ENCODE results near the gene CADM2.

CADM2 gene

GRCh38 chr3:84985795-84986194 lies 27.0 kb downstream of the CADM2 start:
- no peak for DNase-seq

GRCh38 chr3:84987706-84988504 lies 29.1 kb downstream of the CADM2 start:
- no peak for DNase-seq

- DNase-seq: no peak
Measured at GRCh38 chr3:84989102-84989501, 30.3 kb downstream of the CADM2 start.

- DNase-seq: no peak
Measured at GRCh38 chr3:84991422-84991900, 32.7 kb downstream of the CADM2 start.

- no peak for DNase-seq
Measured at GRCh38 chr3:84993956-84994355, 35.2 kb downstream of the CADM2 start.

GRCh38 chr3:84998545-84998944 lies 39.8 kb downstream of the CADM2 start:
- no peak for DNase-seq

- no peak for DNase-seq
Measured at GRCh38 chr3:85003479-85003878, 44.7 kb downstream of the CADM2 start.

GRCh38 chr3:85004147-85004546 lies 45.4 kb downstream of the CADM2 start:
- DNase-seq: no peak

GRCh38 chr3:85005946-85006345 lies 47.2 kb downstream of the CADM2 start:
- DNase-seq: no peak

- no peak for DNase-seq
Measured at GRCh38 chr3:85007195-85008094, 48.7 kb downstream of the CADM2 start.

- no peak for DNase-seq
Measured at GRCh38 chr3:85020828-85021227, 62.0 kb downstream of the CADM2 start.

GRCh38 chr3:85030052-85030451 lies 71.3 kb downstream of the CADM2 start:
- no peak for DNase-seq

- DNase-seq: no peak
Measured at GRCh38 chr3:85037203-85037602, 78.4 kb downstream of the CADM2 start.

- DNase-seq: no peak
Measured at GRCh38 chr3:85041001-85041400, 82.2 kb downstream of the CADM2 start.

GRCh38 chr3:85041562-85042055 lies 82.8 kb downstream of the CADM2 start:
- no peak for DNase-seq

- no peak for DNase-seq
Measured at GRCh38 chr3:85050821-85051220, 92.0 kb downstream of the CADM2 start.

GRCh38 chr3:85051786-85052185 lies 93.0 kb downstream of the CADM2 start:
- no peak for DNase-seq

- no peak for DNase-seq
Measured at GRCh38 chr3:85053626-85054025, 94.8 kb downstream of the CADM2 start.

- no peak for DNase-seq
Measured at GRCh38 chr3:85054579-85054978, 95.8 kb downstream of the CADM2 start.

- DNase-seq: no peak
Measured at GRCh38 chr3:85068911-85069310, 110.1 kb downstream of the CADM2 start.

- DNase-seq: no peak
Measured at GRCh38 chr3:85074003-85074402, 115.2 kb downstream of the CADM2 start.

- DNase-seq: no peak
Measured at GRCh38 chr3:85075663-85076062, 116.9 kb downstream of the CADM2 start.

GRCh38 chr3:85077018-85077417 lies 118.2 kb downstream of the CADM2 start:
- no peak for DNase-seq

All from activated CD4-positive, alpha-beta T cell treated with anti-CD3 and anti-CD28 coated beads for 1 hour (primary cell).